Measurements from ENCODE around the gene VGLL4. TPM values are rescaled to one million over a fixed set of nuclear protein-coding genes. Genes with fewer than 3 reads are reported as not detected.

VGLL4 gene
- polyA plus RNA-seq, 3 donors: 8.5 to 13.2 (median 10.0) TPM

GRCh38 chr3:11554666-11555065 is 89.0 kb downstream of the VGLL4 start:
- Histone ChIP-seq H3K9ac (ENCODE audit: insufficient read depth, low read length, poor library complexity, severe bottlenecking) (no peak overlapping the region), H3K27ac (ENCODE audit: low read depth in 1 of 2, low read length in 2 of 2) (peak overlapping the region in 1 of 2 donors; percentile 31), H3K79me2 (ENCODE audit: insufficient read depth, low read length) (peaks cover 18% of the 10 kb centered on the region), H3K4me2 (replicated peaks; ENCODE audit: extremely low read depth, low read length, poor library complexity, severe bottlenecking) (no peak overlapping the region), H3K4me3 (replicated peaks in 1 of 3; ENCODE audit: low read depth in 2 of 3, low read length in 3 of 3) (no peak overlapping the region), H3K9me3 (replicated peaks in 1 of 2; ENCODE audit: control insufficient read depth in 1 of 2, insufficient read depth in 1 of 2, low read length in 2 of 2) (no peaks in the 10 kb centered on the region), H3K27me3 (ENCODE audit: control insufficient read depth in 2 of 2, insufficient read depth in 2 of 2, low read length in 2 of 2) (no peaks in the 10 kb centered on the region), H3K4me1 (ENCODE audit: control insufficient read depth in 1 of 2, insufficient read depth in 2 of 2, low read length in 2 of 2) (peaks cover 6 to 7% of the 10 kb centered on the region in 2 donors), H3K36me3 (replicated peaks in 1 of 2; ENCODE audit: control insufficient read depth in 1 of 2, insufficient read depth in 2 of 2, low read length in 2 of 2) (peaks cover 55 to 70% of the 10 kb centered on the region in 2 donors), H2AFZ (ENCODE audit: insufficient read depth, low read depth, low read length, poor library complexity, severe bottlenecking) (no peak overlapping the region), H4K20me1 (ENCODE audit: insufficient read depth, low read length) (peaks cover 99% of the 10 kb centered on the region)
- WGBS (ENCODE audit: insufficient coverage): 98% methylated on average over 9 of the region's 12 CpGs
- H3K9me3 Mint-ChIP-seq: no peaks in the 10 kb centered on the region
- H3K4me3 Mint-ChIP-seq: no peak overlapping the region
- H3K27ac Mint-ChIP-seq: peak overlapping the region in 3 of 7 donors; percentile 25 to 45 (median 37)
- intact Hi-C loops (cut with micrococcal nuclease): no loop called here
- peaks cover 0 to 1% (median 0%) of the 10 kb centered on the region in 3 donors for H3K27me3 Mint-ChIP-seq (ENCODE audit: low read depth in 3 of 3)
- no peak for DNase-seq
- peaks cover 56 to 77% of the 10 kb centered on the region in 2 donors for H3K36me3 Mint-ChIP-seq
- peaks cover 17% of the 10 kb centered on the region for H3K4me1 Mint-ChIP-seq
- no peak for TF ChIP-seq CTCF (IDR thresholded peaks at IDR 0.05)

GRCh38 chr3:11554236-11554610 is 89.5 kb downstream of the VGLL4 start:
- Mint-ChIP-seq H3K27ac (peak overlapping the region in 3 of 7 donors; percentile 45 to 54 (median 51)), H3K27me3 (ENCODE audit: low read depth in 3 of 3) (peaks cover 0 to 1% (median 0%) of the 10 kb centered on the region in 3 donors), H3K9me3 (no peaks in the 10 kb centered on the region), H3K4me3 (no peak overlapping the region), H3K36me3 (peaks cover 59 to 74% of the 10 kb centered on the region in 2 donors), H3K4me1 (peaks cover 21% of the 10 kb centered on the region)
- intact Hi-C loops (cut with micrococcal nuclease): no loop called here
- Histone ChIP-seq H3K4me1 (ENCODE audit: control insufficient read depth in 1 of 2, insufficient read depth in 2 of 2, low read length in 2 of 2) (peaks cover 6 to 7% of the 10 kb centered on the region in 2 donors), H3K4me3 (replicated peaks in 1 of 3; ENCODE audit: low read depth in 2 of 3, low read length in 3 of 3) (no peak overlapping the region), H3K27me3 (ENCODE audit: control insufficient read depth in 2 of 2, insufficient read depth in 2 of 2, low read length in 2 of 2) (no peaks in the 10 kb centered on the region), H3K79me2 (ENCODE audit: insufficient read depth, low read length) (peaks cover 18% of the 10 kb centered on the region), H4K20me1 (ENCODE audit: insufficient read depth, low read length) (peaks cover 99% of the 10 kb centered on the region), H3K9me3 (replicated peaks in 1 of 2; ENCODE audit: control insufficient read depth in 1 of 2, insufficient read depth in 1 of 2, low read length in 2 of 2) (no peaks in the 10 kb centered on the region), H3K27ac (ENCODE audit: low read depth in 1 of 2, low read length in 2 of 2) (peak overlapping the region in 1 of 2 donors; percentile 26), H3K4me2 (replicated peaks; ENCODE audit: extremely low read depth, low read length, poor library complexity, severe bottlenecking) (no peak overlapping the region), H2AFZ (ENCODE audit: insufficient read depth, low read depth, low read length, poor library complexity, severe bottlenecking) (no peak overlapping the region), H3K9ac (ENCODE audit: insufficient read depth, low read length, poor library complexity, severe bottlenecking) (no peak overlapping the region), H3K36me3 (replicated peaks in 1 of 2; ENCODE audit: control insufficient read depth in 1 of 2, insufficient read depth in 2 of 2, low read length in 2 of 2) (peaks cover 55 to 70% of the 10 kb centered on the region in 2 donors)
- WGBS (ENCODE audit: insufficient coverage): 100% methylated on average over 1 of the region's 3 CpGs
- TF ChIP-seq CTCF (IDR thresholded peaks at IDR 0.05): no peak
- DNase-seq: no peak
